Skeletal muscle tissue (tissue), 4 donors: ENCODE measurements around the gene DCAF4. TPM values are rescaled to one million over a fixed set of nuclear protein-coding genes. Genes with fewer than 3 reads are reported as not detected.
"Not testable (repeated sequence)": the region's sequence is repeated elsewhere in the genome, so short reads cannot be mapped to it uniquely, and the experiment has no call there.

Source experiments
- H3K27ac ChIP-seq: one replicate; pipeline ENCODE4 v1.7.0; 2013; ENCODE audit warnings: mild to moderate bottlenecking, low read depth, low read length, inconsistent platforms
- H3K27me3 ChIP-seq, 3 donors: one replicate each; pipeline ENCODE4 v1.7.0; 2013; ENCODE audit warnings: low read length in 3 of 3; ENCODE audit not compliant: control insufficient read depth in 3 of 3, insufficient read depth in 3 of 3
- H3K36me3 ChIP-seq, 3 donors: one replicate each; pipeline ENCODE4 v1.7.0; 2013; ENCODE audit warnings: low read length in 3 of 3; ENCODE audit not compliant: control insufficient read depth in 3 of 3, insufficient read depth in 3 of 3
- H3K4me1 ChIP-seq, 3 donors: one replicate each; pipeline ENCODE4 v1.7.0; 2013; ENCODE audit warnings: low read length in 3 of 3, mild to moderate bottlenecking in 3 of 3; ENCODE audit not compliant: control insufficient read depth in 3 of 3, insufficient read depth in 3 of 3
- H3K4me3 ChIP-seq, 3 donors: one replicate each; pipeline ENCODE4 v1.7.0; 2013; ENCODE audit warnings: low read length in 3 of 3
- H3K9ac ChIP-seq, 3 donors: one replicate each; pipeline ENCODE4 v1.7.0; 2013; ENCODE audit warnings: low read length in 3 of 3, mild to moderate bottlenecking in 3 of 3, moderate library complexity in 2 of 3, low read depth in 1 of 3
- H3K9me3 ChIP-seq, 3 donors: one replicate each; pipeline ENCODE4 v1.7.0; 2013; ENCODE audit warnings: low read length in 3 of 3; ENCODE audit not compliant: control insufficient read depth in 3 of 3
- total RNA-seq: library from RNA; depleted of rRNA; stranded (reverse); fragments of >200 nt; gene quantifications from one replicate; pipeline ENCODE4 v1.2.3, GENCODE V29; 2014
- donor health status: Osteomylitis.

The DCAF4 gene
- total RNA-seq, 1 donor from 2014 or later, result 11.5 TPM

DNA sequence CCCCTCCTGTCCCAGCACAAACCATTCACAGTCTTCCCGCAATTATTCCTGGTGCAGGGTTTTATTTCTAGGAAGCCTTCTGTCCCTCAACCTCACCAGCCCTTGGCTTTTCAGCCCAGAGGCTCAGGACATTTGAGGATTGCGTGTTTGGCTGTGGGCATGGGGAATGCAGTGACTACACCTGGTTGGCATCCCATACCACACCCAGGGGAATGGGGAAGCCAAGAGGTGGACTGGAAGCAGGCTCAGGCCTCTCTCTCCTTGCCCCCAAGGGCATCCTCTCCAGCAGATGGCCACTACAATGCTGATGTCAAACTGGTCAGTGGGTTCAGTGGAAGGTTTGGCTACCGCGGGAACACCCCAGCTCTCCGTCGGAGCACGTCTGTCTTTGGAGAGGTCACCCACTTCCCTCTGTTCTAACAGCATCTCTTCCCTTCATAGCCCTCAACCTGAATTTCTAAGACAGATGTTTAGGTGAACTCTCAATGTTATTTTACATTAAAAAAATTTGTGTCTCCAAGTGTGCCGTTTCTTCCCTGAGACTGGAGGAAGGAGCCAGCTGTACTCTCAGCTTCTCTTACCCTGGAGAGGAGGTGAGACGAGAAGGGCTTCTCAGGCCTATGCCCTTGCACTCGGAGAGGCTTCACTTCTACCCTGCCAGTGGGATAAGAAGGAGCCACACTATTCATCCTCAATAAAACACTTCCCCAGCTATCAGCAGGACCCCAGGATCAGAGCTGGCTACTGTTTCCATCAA lies 35.5 kb downstream of the DCAF4 start:
- Histone ChIP-seq H3K27me3 (no peaks in the 10 kb centered on the region), H3K4me3 (no peak overlapping the region), H3K9ac (no peak overlapping the region), H3K9me3 (no peaks in the 10 kb centered on the region), H3K4me1 (no peaks in the 10 kb centered on the region), H3K36me3 (peaks cover 8 to 19% (median 9%) of the 10 kb centered on the region in 3 donors), H3K27ac (no peak overlapping the region)

DNA sequence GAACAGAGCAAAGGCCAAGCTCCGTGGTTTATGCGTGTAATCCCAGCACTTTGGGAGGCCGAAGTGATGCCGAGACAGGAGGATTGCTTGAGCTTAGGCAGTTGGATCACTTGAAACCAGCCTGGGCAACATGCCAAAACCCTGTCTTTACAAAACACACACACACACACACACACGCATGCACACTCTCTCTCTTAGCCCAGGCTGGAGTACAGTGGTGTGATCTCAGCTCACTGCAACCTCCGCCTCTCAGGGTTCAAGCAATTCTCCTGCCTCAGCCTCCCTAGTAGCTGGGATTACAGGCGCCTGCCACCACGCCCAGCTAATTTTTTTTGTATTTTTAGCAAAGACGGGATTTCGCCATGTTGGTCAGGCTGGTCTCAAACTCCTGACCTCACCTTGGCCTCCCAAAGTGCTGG lies 36.1 kb downstream of the DCAF4 start:
- not testable (repeated sequence) for H3K4me3 ChIP-seq, H3K4me1 ChIP-seq, H3K9ac ChIP-seq, H3K9me3 ChIP-seq, H3K27me3 ChIP-seq, H3K27ac ChIP-seq
- peaks cover 8 to 17% (median 9%) of the 10 kb centered on the region in 3 donors for H3K36me3 ChIP-seq

DNA sequence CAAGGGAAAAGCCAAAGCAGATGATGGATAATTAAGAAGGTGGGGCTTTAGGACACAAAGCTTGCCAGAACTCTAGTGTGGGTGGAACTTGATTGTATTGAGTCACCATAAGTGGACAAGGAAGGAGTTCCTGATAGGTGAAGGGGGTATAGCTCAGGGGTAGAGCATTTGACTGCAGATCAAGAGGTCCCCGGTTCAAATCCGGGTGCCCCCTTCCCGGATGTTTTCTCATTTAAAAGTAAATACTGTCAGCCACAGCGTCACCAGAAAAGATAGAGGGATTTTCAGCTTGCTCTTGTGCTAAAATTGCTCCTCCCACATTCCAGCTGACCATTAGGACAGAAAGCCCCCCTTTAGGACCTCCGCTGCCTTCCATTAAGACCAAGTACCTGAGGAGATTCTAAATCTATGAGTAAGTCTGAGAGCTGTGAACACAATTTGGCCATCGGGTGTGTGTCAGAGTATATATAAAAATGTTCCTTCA lies 36.6 kb downstream of the DCAF4 start:
- Histone ChIP-seq H3K27me3 (no peaks in the 10 kb centered on the region), H3K27ac (no peak overlapping the region), H3K9ac (no peak overlapping the region), H3K9me3 (no peaks in the 10 kb centered on the region), H3K4me1 (no peaks in the 10 kb centered on the region), H3K36me3 (peaks cover 8 to 17% (median 9%) of the 10 kb centered on the region in 3 donors), H3K4me3 (no peak overlapping the region)

DNA sequence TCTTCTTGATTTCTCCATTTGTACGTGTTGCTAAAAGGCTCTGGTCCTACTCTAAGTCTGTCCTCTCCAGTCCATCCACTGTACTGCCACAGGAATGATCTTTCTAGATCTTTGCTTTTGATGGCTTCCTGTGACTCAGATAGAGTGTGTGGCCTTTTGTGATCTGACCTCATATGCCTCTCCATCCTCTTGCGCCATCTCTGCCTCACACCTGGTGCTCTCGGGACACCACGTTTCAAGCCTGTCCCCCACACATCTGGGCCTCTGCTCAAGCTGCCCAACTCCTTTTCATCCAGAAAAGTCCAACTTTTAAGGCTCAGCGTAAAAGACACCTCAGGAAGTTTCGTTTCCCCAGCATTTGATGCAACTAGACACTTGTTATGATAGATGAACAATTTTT lies 39.0 kb downstream of the DCAF4 start:
- Histone ChIP-seq H3K9me3 (no peaks in the 10 kb centered on the region), H3K4me3 (no peak overlapping the region), H3K4me1 (no peaks in the 10 kb centered on the region), H3K36me3 (peaks cover 10 to 18% (median 11%) of the 10 kb centered on the region in 3 donors), H3K27me3 (no peaks in the 10 kb centered on the region), H3K27ac (no peak overlapping the region), H3K9ac (no peak overlapping the region)

DNA sequence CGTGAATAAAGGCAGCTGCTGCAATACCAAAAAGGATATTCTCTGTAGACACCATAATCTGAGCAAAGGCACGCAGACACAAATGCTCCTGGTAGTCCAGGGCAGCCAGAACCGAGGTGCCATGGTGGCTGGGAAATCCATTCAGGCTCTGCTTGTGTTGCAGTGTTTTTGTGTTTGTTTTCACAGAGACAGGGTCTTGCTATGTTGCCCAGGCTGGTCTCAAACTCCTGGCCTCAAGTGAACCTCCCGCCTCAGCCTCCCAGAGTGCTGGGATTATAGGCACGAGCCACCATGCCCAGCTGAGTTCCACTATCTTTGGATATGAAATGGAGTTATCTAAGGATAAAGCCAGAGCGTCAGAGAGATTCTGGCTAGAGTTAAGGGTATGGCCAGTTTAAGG lies 39.8 kb downstream of the DCAF4 start:
- no peak overlapping the region for H3K27ac ChIP-seq
- H3K9ac ChIP-seq, result no peak overlapping the region
- no peaks in the 10 kb centered on the region for H3K4me1 ChIP-seq
- no peak overlapping the region for H3K4me3 ChIP-seq
- no peaks in the 10 kb centered on the region for H3K9me3 ChIP-seq
- no peaks in the 10 kb centered on the region for H3K27me3 ChIP-seq
- peaks cover 17 to 25% (median 19%) of the 10 kb centered on the region in 3 donors for H3K36me3 ChIP-seq

DNA sequence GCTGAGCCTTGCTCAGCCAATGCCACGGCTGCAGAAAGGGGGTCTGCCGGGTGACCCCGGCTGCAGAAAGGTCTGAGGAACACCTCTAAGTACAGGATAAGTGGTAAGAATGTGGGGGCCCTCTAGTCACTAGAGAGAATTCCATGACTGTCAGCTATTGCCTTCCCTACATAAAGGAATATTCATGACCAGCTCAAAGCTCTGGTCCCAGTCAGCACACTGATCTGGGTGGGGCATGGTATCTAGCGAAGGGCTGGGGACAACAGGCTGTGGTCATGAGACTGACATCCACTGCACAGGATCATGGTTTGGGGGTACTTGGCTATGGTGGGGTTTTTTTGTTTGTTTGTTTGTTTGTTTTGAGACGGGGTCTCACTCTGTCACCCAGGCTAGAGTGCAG lies 42.1 kb downstream of the DCAF4 start:
- no peak overlapping the region for H3K4me3 ChIP-seq
- H3K9ac ChIP-seq, result no peak overlapping the region
- no peak overlapping the region for H3K27ac ChIP-seq
- no peaks in the 10 kb centered on the region for H3K4me1 ChIP-seq
- no peaks in the 10 kb centered on the region for H3K9me3 ChIP-seq
- H3K36me3 ChIP-seq, result peaks cover 26 to 35% (median 29%) of the 10 kb centered on the region in 3 donors
- no peaks in the 10 kb centered on the region for H3K27me3 ChIP-seq

DNA sequence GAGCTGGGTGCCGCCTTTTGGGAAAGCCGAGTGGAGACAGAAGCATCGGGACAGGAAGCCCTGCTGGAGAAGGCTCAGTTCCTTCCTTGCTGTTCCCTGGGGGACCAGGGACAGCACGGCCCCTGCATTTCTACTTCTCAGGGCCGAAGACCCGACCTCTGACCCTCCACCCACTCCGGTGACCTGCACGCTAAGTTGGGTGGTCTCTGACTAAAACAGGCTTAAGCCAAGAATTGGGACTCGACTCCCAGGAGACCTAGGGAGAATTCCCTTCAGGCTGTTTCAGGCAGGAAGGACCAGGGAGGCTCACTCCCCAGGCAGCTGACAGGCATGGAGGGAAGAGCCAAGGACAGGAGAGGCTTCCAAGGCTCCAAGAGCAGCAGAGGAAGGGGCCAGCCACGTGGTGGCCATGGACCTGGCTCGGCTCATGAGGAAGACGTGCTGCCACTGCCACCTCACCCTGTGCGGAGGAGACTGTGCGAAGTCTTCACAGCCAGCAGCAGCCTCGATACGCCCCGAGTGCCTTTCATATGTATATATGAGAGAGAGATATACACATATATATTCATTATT lies 43.9 kb downstream of the DCAF4 start:
- H3K27me3 ChIP-seq, result no peaks in the 10 kb centered on the region
- H3K27ac ChIP-seq, result no peak overlapping the region
- no peak overlapping the region for H3K4me3 ChIP-seq
- no peaks in the 10 kb centered on the region for H3K4me1 ChIP-seq
- H3K9ac ChIP-seq, result no peak overlapping the region
- H3K36me3 ChIP-seq, result peaks cover 44 to 54% (median 48%) of the 10 kb centered on the region in 3 donors
- no peaks in the 10 kb centered on the region for H3K9me3 ChIP-seq

DNA sequence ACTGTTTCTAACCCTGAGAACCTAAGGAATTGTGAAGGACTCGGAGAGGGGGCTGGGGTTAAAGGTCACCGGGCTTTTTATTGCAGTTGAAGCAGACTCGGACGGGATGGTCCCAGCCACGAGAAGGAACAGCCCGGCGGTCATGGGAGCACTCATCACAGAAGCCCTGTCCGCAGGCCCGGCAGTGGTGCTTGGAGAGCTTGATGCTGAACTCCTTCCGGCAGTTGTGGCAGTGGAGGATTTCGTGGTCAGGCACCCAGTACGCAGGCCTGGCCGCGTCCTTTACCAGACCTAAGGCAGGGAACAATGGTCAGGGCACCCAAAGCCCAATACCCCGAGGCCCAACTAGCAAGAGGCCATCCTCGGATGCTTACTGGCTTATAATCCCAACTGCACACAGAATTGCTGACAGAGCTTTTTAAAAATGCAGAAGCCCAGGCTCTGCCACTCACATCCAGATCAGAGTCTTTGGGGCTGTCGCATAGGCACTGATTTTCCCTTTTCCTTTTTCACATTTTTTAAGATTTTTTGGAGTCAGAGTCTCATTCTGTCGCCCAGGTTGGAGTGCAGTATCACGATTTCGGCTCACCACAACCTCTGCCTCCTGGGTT lies 44.7 kb downstream of the DCAF4 start:
- Histone ChIP-seq H3K9me3 (no peaks in the 10 kb centered on the region), H3K36me3 (peaks cover 52 to 61% (median 54%) of the 10 kb centered on the region in 3 donors), H3K4me1 (no peaks in the 10 kb centered on the region), H3K27me3 (no peaks in the 10 kb centered on the region), H3K4me3 (no peak overlapping the region), H3K9ac (no peak overlapping the region), H3K27ac (no peak overlapping the region)

DNA sequence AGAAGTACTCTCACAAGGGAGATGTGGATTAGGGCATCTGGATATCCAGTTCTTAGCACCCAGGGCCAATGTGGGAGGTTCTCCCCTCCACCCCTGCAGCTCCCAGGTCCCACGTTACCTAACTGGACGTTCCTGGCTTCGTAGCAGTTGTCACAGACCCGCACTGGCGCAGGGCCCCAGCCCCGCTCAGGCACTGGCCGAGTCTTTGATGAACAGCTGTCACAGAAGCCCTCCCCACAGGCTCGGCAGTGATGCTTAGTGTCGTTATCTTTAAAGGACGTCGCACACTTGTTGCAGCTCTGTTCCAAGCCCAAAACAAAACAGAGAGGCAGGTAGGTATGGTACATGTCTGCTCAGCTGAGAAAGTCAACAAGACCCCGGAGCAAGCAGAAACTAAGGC lies 48.4 kb downstream of the DCAF4 start:
- Histone ChIP-seq H3K9me3 (no peaks in the 10 kb centered on the region), H3K9ac (no peak overlapping the region), H3K36me3 (peaks cover 58 to 62% (median 62%) of the 10 kb centered on the region in 3 donors), H3K4me1 (no peaks in the 10 kb centered on the region), H3K27ac (no peak overlapping the region), H3K27me3 (no peaks in the 10 kb centered on the region), H3K4me3 (no peak overlapping the region)

DNA sequence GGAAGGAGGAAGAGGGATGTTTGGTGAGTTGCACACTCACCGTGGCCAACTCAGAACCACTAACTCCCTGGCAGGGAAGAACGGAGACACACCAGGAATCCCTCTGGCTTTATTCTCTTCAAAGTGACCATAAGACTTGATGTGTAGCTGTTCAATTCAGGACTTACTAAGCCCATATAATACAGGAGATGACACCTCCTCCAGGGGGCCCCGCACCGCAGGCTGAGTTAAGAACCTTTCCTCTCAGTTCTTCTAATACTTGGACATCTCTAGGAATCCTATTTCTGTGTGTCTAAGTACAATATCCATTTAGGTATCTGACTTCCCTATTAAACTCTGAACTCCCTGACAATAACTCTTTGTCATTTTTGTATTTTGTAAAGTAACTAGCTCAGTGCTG lies 49.5 kb downstream of the DCAF4 start:
- Histone ChIP-seq H3K9ac (no peak overlapping the region), H3K36me3 (peaks cover 47 to 60% (median 52%) of the 10 kb centered on the region in 3 donors), H3K4me3 (no peak overlapping the region), H3K4me1 (no peaks in the 10 kb centered on the region), H3K27me3 (no peaks in the 10 kb centered on the region), H3K27ac (no peak overlapping the region), H3K9me3 (no peaks in the 10 kb centered on the region)
